ENCODE results near the gene CACNA1G.

CACNA1G gene

DNA sequence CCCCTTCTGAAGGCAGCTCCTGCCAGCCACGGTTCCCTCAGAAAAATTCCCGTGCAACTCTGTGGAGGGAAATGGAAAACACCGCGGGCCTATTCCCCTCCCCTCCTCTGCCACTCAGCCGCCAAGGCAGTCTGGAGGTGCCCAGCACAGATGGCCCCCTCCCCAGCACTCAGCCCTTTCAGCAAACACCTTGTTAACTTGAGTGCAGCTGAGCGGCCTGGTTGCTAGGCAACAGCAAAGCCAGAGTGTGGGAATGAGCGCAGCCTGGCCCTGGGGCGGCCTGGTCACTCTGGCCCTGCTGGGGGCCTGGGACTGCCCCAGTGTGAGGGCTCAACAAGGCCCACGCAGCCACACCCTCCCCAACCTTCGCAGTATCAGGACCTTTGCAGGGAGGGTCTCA is 32.8 kb downstream of the CACNA1G start:
- no peak overlapping the region for H3K4me3 ChIP-seq (ENCODE audit: low read depth, low read length)
- no peak for DNase-seq (ENCODE audit: low read depth)
- TF ChIP-seq MYC (IDR thresholded peaks at IDR 0.05; ENCODE audit: low read depth, low read length) (no peak), POLR2A (IDR thresholded peaks at IDR 0.05; ENCODE audit: extremely low read depth, insufficient read length) (no peak)
- TF ChIP-seq, protein P1, sequence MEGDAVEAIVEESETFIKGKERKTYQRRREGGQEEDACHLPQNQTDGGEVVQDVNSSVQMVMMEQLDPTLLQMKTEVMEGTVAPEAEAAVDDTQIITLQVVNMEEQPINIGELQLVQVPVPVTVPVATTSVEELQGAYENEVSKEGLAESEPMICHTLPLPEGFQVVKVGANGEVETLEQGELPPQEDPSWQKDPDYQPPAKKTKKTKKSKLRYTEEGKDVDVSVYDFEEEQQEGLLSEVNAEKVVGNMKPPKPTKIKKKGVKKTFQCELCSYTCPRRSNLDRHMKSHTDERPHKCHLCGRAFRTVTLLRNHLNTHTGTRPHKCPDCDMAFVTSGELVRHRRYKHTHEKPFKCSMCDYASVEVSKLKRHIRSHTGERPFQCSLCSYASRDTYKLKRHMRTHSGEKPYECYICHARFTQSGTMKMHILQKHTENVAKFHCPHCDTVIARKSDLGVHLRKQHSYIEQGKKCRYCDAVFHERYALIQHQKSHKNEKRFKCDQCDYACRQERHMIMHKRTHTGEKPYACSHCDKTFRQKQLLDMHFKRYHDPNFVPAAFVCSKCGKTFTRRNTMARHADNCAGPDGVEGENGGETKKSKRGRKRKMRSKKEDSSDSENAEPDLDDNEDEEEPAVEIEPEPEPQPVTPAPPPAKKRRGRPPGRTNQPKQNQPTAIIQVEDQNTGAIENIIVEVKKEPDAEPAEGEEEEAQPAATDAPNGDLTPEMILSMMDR (IDR thresholded peaks at IDR 0.05; ENCODE audit: low read depth, low read length), result no peak
- TF ChIP-seq, protein P2, sequence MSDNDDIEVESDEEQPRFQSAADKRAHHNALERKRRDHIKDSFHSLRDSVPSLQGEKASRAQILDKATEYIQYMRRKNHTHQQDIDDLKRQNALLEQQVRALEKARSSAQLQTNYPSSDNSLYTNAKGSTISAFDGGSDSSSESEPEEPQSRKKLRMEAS (IDR thresholded peaks at IDR 0.05; ENCODE audit: low read depth, low read length), result no peak

DNA sequence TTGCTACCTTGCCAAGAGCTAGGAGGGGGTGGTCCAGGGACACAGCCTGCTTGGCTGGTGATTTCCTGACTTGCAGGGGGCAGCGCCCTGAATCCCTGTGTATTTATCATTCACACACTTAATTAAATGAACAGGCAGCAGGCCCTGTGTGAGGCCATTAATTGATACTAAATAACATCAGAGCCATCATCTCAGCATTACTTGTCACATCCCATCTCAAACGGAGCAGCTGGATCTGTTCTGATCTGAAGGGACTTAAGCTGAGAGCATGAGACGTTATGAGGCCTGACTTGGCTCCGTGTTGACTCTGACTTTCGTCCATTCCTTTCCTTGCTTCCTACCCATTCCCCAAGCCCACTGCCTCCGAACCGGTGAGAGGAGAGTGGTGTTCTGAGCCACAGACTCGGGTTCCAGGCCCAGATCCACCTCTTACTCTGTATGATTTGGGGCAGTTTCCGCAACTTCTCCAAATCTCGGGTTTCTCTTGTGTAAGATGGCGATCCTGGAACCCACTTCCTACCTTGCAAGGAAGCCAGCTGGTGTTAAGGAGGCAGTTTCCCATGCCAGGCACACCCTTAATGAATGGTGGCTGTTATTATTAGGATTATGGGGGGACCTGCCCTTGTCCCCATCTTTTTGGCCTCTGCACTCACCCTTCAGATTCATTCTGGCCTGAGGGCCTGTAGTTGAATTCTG is 33.8 kb downstream of the CACNA1G start:
- no peak overlapping the region for H3K4me3 ChIP-seq (ENCODE audit: low read depth, low read length)
- no peak for DNase-seq (ENCODE audit: low read depth)
- TF ChIP-seq MYC (IDR thresholded peaks at IDR 0.05; ENCODE audit: low read depth, low read length) (no peak), POLR2A (IDR thresholded peaks at IDR 0.05; ENCODE audit: extremely low read depth, insufficient read length) (no peak)
- TF ChIP-seq, protein P1 (IDR thresholded peaks at IDR 0.05; ENCODE audit: low read depth, low read length), result no peak
- TF ChIP-seq, protein P2 (IDR thresholded peaks at IDR 0.05; ENCODE audit: low read depth, low read length), result no peak

DNA sequence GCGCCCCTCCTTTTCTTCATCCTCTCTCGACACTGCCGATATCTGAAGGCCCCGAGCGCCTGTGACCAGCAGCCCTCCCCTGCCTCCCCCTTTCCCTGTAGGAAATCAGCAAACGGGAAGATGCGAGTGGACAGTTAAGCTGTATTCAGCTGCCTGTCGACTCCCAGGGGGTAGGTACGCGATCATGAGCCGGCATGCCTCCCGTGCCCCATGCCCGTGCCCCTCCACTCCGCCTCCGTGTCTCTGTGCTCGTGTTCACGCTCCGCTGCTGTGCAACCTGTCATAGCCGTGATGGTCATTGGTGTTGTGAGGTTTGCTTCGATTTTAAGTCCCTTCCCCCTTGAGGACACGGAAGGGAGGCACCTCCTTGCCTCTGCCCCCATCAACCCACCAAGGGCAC is 34.4 kb downstream of the CACNA1G start:
- no peak overlapping the region for H3K4me3 ChIP-seq (ENCODE audit: low read depth, low read length)
- DNase-seq (ENCODE audit: low read depth), result no peak
- TF ChIP-seq POLR2A (IDR thresholded peaks at IDR 0.05; ENCODE audit: extremely low read depth, insufficient read length) (no peak), MYC (IDR thresholded peaks at IDR 0.05; ENCODE audit: low read depth, low read length) (no peak)
- TF ChIP-seq, protein P1 (IDR thresholded peaks at IDR 0.05; ENCODE audit: low read depth, low read length), result no peak
- TF ChIP-seq, protein P2 (IDR thresholded peaks at IDR 0.05; ENCODE audit: low read depth, low read length), result no peak

DNA sequence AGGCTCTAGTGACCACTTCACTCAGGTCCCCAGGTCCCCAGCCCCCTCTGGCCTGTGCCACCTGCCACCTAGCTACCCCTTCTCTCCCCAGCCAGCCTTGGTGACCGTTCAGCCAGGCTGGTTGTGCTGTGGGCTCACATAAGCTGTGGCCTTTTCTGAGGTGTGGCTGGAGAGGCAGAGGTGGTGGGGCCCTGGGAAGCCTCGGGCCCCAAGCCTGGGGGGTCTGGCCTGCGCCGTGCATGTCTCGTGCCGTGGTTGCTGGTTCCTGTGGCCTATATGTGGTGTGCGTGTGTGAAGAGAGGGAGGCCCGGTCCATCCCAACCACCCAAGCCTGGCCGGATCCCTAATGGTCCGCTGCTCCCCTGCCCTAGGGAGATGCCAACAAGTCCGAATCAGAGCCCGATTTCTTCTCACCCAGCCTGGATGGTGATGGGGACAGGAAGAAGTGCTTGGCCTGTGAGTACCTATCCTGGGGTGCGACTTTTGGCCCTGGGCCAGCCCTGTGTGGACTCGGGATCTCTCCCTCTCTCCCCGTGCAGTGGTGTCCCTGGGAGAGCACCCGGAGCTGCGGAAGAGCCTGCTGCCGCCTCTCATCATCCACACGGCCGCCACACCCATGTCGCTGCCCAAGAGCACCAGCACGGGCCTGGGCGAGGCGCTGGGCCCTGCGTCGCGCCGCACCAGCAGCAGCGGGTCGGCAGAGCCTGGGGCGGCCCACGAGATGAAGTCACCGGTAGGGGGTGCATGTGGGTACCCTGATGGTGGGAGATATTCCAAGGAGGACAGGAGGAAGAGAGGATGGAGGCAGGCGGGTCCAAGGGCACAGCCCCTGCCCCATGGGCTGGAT is 35.9 kb downstream of the CACNA1G start:
- H3K4me3 ChIP-seq (ENCODE audit: low read depth, low read length), result no peak overlapping the region
- no peak for DNase-seq (ENCODE audit: low read depth)
- TF ChIP-seq, protein P1 (IDR thresholded peaks at IDR 0.05; ENCODE audit: low read depth, low read length), result no peak
- TF ChIP-seq, protein P2 (IDR thresholded peaks at IDR 0.05; ENCODE audit: low read depth, low read length), result no peak
- TF ChIP-seq POLR2A (IDR thresholded peaks at IDR 0.05; ENCODE audit: extremely low read depth, insufficient read length) (no peak), MYC (IDR thresholded peaks at IDR 0.05; ENCODE audit: low read depth, low read length) (no peak)

DNA sequence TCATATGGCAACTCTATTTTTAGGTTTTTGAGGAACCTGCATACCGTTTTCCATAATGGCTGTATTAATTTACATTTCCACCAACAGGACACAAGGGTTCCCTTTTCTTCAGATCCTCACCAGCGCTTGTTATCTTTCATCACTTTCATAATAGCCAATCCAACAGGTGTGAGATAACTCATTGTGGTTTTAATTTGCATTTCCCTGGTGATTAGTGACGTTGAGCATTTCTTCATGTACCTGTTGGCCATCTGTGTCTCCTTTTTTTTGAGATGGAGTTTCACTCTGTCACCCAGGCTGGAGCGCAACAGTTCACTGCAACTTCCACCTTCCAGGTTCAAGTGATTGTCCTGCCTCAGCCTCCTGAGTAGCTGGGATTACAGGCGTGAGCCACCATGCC is 38.0 kb downstream of the CACNA1G start:
- H3K4me3 ChIP-seq (ENCODE audit: low read depth, low read length), result no peak overlapping the region
- DNase-seq (ENCODE audit: low read depth), result no peak
- TF ChIP-seq, protein P2 (IDR thresholded peaks at IDR 0.05; ENCODE audit: low read depth, low read length), result no peak
- no peak for TF ChIP-seq MYC (IDR thresholded peaks at IDR 0.05; ENCODE audit: low read depth, low read length)
- no peak for TF ChIP-seq POLR2A (IDR thresholded peaks at IDR 0.05; ENCODE audit: extremely low read depth, insufficient read length)
- TF ChIP-seq, protein P1 (IDR thresholded peaks at IDR 0.05; ENCODE audit: low read depth, low read length), result no peak
